Fibroblast of villous mesenchyme (primary cell): Measurements from ENCODE around the gene XKR7. TPM values are rescaled to one million over a fixed set of nuclear protein-coding genes. Genes with fewer than 3 reads are reported as not detected.
"Not testable (repeated sequence)": the region's sequence is repeated elsewhere in the genome, so short reads cannot be mapped to it uniquely, and the experiment has no call there.

Experiments
- DNase-seq: peaks from one replicate; pipeline ENCODE4 v3.0.0-alpha.2; 2010; ENCODE audit warnings: low read depth
- H3K4me3 ChIP-seq: 2 replicates; pipeline ENCODE4 v1.5.1; 2011; ENCODE audit warnings: low read depth, mild to moderate bottlenecking, low read length
- total RNA-seq: library from RNA; depleted of rRNA; stranded (reverse); fragments of >200 nt; gene quantifications from 2 replicates; pipeline ENCODE4 v1.2.3, GENCODE V29; 2012
- TF ChIP-seq, protein P1 (sequence below): IDR thresholded peaks from 2 replicates; pipeline ENCODE4 v1.5.1; 2012; ENCODE audit warnings: low read depth, mild to moderate bottlenecking, low read length; ENCODE audit not compliant: insufficient read depth

XKR7 gene, protein sequence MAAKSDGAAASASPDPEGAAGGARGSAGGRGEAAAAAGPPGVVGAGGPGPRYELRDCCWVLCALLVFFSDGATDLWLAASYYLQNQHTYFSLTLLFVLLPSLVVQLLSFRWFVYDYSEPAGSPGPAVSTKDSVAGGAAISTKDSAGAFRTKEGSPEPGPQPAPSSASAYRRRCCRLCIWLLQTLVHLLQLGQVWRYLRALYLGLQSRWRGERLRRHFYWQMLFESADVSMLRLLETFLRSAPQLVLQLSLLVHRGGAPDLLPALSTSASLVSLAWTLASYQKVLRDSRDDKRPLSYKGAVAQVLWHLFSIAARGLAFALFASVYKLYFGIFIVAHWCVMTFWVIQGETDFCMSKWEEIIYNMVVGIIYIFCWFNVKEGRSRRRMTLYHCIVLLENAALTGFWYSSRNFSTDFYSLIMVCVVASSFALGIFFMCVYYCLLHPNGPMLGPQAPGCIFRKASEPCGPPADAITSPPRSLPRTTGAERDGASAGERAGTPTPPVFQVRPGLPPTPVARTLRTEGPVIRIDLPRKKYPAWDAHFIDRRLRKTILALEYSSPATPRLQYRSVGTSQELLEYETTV
- not detected in 2 replicates for total RNA-seq

DNA sequence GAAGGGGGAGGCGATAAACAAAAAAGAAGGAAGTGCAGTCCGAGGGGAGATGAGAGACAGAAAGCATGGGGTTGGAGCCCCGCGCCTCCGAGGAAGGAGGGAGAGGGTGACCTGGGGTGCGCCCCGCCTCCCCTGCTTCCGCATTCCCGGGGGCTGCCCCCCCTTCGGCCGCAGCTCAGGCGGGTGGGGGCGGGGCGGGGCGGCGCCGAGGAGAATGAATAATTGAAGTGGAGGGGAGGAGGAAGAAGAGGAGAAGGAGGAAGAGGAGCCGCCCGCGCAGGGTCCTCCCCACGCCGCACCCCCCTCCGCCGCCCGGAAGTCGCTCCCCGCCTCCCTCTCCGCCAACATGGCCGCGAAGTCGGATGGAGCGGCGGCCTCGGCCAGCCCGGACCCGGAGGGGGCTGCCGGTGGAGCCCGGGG, at the start of gene XKR7:
Gene XKR7 (plus strand): TSS at position 322 of the 420 bp plus-strand sequence. CDS start 25 bp downstream, at position 347.
- H3K4me3 ChIP-seq, result peak within 1 kb of the TSS; percentile 10
- DNase-seq, result no peak
- TF ChIP-seq, protein P1, sequence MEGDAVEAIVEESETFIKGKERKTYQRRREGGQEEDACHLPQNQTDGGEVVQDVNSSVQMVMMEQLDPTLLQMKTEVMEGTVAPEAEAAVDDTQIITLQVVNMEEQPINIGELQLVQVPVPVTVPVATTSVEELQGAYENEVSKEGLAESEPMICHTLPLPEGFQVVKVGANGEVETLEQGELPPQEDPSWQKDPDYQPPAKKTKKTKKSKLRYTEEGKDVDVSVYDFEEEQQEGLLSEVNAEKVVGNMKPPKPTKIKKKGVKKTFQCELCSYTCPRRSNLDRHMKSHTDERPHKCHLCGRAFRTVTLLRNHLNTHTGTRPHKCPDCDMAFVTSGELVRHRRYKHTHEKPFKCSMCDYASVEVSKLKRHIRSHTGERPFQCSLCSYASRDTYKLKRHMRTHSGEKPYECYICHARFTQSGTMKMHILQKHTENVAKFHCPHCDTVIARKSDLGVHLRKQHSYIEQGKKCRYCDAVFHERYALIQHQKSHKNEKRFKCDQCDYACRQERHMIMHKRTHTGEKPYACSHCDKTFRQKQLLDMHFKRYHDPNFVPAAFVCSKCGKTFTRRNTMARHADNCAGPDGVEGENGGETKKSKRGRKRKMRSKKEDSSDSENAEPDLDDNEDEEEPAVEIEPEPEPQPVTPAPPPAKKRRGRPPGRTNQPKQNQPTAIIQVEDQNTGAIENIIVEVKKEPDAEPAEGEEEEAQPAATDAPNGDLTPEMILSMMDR, result no peak

DNA sequence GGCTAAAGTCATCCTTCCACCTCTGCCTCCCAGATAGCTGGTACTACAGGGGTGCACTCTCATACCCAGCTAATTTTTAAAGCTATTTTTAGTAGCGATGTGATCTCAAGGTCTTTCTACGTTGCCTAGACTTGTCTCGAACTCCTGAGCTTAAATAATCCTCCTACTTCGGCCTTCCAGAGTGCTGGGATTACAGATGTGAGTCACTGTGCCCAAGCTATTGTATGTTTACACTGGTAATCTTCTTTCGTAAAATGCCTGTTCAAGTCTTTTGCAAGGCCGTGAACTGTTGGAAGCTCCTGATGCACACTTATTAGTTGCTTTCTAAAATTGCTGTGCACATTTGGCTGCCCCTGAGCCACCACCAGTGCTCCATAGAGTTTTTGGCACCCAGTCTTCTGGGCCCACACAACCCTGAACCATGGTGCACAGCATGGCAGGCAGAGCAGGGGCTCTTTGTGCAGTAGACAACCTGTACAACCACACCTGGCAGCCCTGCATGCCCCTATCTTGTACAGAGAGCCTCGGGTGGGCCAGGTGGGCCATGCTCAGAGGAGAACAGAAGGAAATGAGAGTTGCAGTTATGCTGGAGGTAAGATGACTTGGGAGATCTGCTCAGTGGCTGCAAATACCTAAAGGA, 49.4 kb upstream of the XKR7 start:
- DNase-seq, result peak; percentile 58
- TF ChIP-seq, protein P1, result no peak
- H3K4me3 ChIP-seq, result no peak overlapping the region

DNA sequence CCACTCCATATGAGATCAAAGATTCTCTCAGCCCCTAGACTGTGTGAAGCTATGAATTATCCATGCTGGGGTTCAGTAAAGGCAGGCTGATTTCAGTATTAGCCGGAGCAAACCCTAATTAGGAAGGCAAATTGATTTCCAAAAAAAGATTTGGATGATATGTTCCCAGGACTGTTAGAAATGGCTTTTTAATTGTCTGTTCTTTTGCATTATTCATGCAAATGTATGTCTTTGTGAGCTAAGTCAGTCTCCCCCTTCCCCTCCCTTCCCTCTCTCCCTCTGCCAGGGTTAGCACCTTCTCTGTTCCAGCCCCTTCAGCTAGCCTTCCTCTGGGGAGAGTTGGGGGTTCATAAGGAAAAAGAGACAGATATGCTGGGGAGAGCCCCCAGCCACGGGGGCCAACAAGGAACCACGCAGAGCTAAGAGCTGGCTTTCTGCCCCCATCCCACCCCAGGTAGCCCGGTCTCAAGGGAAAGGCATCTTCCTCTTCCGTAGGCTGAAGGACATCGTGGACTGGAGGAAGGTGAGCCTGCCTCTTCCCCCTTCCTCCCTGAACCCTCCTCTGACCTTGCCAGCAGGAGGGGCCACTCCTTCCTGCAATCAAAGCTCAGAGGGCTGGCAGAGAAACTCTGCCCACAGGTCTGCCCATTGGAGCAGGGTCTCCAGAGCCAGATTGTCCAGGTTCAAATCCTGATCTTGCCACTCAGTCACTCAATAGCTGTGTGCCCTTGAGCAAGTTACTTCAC, 48.4 kb upstream of the XKR7 start:
- TF ChIP-seq, protein P1, result no peak

DNA sequence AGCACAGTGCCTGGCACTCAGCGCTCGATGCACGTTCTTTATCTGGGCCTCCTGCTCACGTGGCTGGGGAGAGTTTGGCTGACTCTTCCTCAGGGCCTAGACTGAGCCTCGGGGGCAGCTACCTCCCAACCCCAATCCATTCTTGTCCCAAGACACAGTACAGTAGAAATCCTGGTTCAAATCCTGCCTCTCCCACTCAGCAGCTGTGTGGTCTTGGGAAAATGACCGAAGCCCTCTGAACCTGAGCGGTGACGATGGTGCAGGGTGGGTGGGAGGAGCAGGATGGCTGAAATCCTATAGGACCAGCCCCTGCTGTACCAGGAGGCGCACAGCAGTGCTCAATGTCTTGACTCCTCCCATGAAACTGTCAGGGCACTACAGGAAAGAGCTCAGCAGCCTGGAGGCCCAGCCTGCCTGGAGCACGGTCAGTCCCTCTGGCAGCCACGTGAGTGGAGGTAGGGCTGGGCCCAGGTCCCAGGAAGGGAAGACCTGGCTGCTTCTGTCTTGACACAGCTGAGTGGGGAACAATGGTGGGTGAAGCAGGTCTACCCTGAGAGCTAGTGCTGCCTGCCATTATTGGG, 47.6 kb upstream of the XKR7 start:
- TF ChIP-seq, protein P1, result no peak
- DNase-seq, result no peak
- H3K4me3 ChIP-seq, result no peak overlapping the region

More for the DNA sequence above, 48.4 kb upstream of the XKR7 start:
- no peak for DNase-seq
- H3K4me3 ChIP-seq, result no peak overlapping the region

DNA sequence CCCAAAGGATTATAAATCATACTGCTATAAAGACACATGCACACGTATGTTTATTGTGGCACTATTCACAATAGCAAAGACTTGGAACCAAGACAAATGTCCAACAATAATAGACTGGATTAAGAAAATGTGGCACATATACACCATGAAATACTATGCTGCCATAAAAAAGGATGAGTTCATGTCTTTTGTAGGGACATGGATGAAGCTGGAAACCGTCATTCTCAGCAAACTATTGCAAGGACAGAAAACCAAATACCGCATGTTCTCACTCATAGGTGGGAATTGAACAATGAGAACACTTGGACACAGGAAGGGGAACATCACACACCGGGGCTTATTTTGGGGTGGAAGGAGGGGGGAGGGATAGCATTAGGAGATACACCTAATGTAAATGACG, 46.5 kb upstream of the XKR7 start:
- not testable (repeated sequence) for H3K4me3 ChIP-seq, DNase-seq

DNA sequence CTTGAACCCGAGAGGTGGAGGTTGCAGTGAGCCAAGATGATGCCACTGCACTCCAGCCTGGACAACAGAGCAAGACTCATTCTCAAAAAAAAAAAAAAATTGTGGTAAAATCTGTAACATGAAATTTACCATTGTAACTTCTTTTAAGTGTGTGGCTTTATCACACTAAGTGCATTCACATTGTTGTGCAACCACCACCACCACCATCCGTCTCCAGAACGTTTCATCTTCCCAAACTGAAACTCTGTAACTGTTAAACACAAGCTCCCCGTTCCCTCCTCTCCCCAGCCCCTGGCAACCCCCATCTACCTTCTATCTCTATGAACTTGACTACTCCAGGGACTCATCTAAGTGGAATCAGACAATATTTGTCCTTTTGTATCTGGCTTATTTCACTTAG, 45.8 kb upstream of the XKR7 start:
- DNase-seq, result no peak
- TF ChIP-seq, protein P1, result no peak

DNA sequence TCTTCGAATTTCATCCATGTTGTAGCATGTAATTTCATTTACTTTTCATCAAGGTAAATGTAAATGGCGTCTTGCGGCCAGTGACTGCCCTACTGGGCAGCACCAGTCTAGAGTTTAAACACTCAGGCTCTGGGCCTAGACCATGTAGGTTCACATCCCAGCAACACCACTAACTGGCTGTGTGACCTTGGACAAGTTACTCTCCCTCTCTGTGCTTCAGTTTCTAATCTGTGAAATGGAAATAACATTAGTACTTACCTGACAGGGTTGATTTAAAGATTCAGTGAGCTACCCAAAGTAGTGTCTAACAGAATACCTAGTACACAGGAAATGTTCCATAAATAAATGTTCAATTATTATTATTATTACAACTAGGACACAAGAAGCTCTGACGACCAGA, 45.4 kb upstream of the XKR7 start:
- no peak for DNase-seq
- H3K4me3 ChIP-seq, result no peak overlapping the region
- TF ChIP-seq, protein P1, result no peak

More for the DNA sequence above, 45.8 kb upstream of the XKR7 start:
- H3K4me3 ChIP-seq, result no peak overlapping the region
